ENCODE results near the gene TWIST2. TPM values are rescaled to one million over a fixed set of nuclear protein-coding genes. Genes with fewer than 3 reads are reported as not detected.

TWIST2 gene
- total and polyA plus RNA-seq, 11 donors: 0.39 to 10.9 (median 1.4) TPM

DNA sequence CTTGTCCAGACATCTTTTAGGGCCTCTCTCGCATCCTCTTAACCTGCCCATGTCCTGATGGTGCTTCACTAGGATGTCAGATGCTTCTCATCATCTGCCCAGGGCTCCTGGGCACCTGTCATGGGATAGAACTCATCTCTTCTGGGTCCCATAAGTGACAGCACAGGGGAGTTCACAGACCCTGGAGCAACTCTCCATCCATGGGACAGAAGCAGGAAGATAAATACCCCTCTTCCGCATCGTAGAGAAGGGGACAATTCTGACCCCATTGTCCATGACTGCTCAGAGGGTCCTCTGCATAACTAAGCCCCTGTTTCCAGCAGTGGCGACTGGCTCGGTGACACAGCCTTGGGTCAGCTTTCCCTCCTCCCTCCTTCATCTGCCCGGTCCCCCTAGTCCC, 82.3 kb downstream of the TWIST2 start:
- 81 to 83% (median 82%) methylated on average over 6 of the region's 6 CpGs for WGBS, 4 donors
- H3K4me3 ChIP-seq: no peak overlapping the region
- peaks cover 0 to 20% (median 5%) of the 10 kb centered on the region in 12 donors for H3K9me3 ChIP-seq
- TF ChIP-seq, protein P1, sequence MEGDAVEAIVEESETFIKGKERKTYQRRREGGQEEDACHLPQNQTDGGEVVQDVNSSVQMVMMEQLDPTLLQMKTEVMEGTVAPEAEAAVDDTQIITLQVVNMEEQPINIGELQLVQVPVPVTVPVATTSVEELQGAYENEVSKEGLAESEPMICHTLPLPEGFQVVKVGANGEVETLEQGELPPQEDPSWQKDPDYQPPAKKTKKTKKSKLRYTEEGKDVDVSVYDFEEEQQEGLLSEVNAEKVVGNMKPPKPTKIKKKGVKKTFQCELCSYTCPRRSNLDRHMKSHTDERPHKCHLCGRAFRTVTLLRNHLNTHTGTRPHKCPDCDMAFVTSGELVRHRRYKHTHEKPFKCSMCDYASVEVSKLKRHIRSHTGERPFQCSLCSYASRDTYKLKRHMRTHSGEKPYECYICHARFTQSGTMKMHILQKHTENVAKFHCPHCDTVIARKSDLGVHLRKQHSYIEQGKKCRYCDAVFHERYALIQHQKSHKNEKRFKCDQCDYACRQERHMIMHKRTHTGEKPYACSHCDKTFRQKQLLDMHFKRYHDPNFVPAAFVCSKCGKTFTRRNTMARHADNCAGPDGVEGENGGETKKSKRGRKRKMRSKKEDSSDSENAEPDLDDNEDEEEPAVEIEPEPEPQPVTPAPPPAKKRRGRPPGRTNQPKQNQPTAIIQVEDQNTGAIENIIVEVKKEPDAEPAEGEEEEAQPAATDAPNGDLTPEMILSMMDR (IDR thresholded peaks at IDR 0.05): no peak
- no peak for TF ChIP-seq POLR2A (IDR thresholded peaks at IDR 0.05)
- H3K27ac ChIP-seq: peak overlapping the region in 3 of 12 donors; percentile 21 to 66 (median 37)
- H3K36me3 ChIP-seq: no peaks in the 10 kb centered on the region
- no peaks in the 10 kb centered on the region for H3K27me3 ChIP-seq
- DNase-seq (peak in 2 of 5 donors; percentile 7 to 9), ATAC-seq (no peak)
- peaks cover 0 to 17% (median 4%) of the 10 kb centered on the region in 12 donors for H3K4me1 ChIP-seq
- intact Hi-C loops (cut with DNase I): no loop called here

DNA sequence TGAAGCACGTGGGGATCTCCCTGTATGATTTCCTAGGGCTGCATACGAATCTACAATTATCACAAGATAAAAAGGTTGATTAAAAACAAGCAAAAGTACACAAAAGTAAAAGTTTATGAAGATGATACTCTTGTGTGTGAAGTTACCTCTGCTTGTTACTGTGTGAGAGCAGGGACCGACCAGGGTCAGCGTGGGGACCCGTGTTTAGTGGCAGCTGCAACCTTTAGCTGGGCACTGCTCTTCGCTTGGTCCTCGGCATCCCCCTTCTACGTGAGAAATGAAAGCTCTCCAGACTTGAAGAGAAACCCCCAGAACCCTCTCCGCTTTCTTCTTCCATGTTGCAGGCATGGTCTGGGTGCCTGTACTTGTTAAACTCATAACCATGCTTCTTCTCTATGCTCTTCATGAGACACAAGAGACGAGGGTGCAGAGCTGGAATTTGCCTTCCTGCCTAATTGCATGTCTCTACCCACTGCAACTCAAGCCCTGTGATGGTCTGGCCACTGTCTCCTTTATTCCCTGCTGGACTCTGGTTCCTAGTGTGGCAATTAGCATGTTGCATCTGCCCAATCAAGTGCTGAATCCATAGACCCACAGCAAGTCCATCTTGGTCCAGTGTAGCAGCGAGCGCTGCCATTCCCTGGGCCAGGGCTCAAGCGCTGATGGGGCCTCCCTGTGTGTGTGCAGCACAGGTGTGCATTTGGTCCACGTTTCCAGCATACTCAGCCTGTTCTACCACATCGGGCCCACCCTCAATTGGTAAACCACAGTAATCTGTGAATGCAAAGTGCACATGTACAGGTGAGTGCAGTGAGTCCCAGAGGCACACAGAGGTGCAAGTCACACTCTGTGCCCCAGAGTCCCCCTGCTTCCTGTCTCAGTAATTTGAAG, 88.5 kb downstream of the TWIST2 start:
- WGBS, 4 donors: 82 to 89% (median 85%) methylated on average over 10 to 15 of the region's 15 CpGs
- no peak overlapping the region for H3K4me3 ChIP-seq

DNA sequence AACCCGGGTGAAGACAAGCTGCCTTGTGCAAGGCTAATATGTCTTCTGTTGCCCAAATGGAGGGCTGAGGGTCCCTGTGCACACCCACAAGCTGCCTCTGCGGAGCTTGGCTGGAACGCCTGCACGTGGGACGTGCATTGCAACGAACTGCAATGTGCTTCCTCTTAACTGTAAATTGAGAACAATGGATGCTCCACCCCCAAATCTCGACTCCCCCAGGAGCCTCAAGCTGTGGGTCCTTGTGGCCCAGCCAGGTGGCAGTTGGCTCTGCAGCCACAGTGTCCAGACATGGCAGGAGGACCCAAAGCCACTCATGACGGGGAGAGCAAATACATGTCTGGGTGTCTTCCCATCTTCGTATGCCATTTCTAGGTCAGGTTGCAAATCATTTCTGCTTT, 90.1 kb downstream of the TWIST2 start:
- intact Hi-C loops (cut with DNase I): no loop called here
- ATAC-seq: peak in 1 of 4 donors; percentile 7
- H3K4me3 ChIP-seq: no peak overlapping the region
- H3K27me3 ChIP-seq: no peaks in the 10 kb centered on the region
- H3K36me3 ChIP-seq: no peaks in the 10 kb centered on the region
- H3K27ac ChIP-seq: peak overlapping the region in 6 of 12 donors; percentile 20 to 63 (median 34)
- peak in 2 of 5 donors; percentile 16 to 21 for DNase-seq
- H3K4me1 ChIP-seq: peaks cover 0 to 8% (median 0%) of the 10 kb centered on the region in 12 donors
- WGBS, 4 donors: 63 to 72% (median 64%) methylated on average over 9 of the region's 9 CpGs
- TF ChIP-seq, protein P1 (IDR thresholded peaks at IDR 0.05): no peak
- no peak for TF ChIP-seq POLR2A (IDR thresholded peaks at IDR 0.05)
- peaks cover 0 to 20% (median 5%) of the 10 kb centered on the region in 12 donors for H3K9me3 ChIP-seq

More for the DNA sequence above, 88.5 kb downstream of the TWIST2 start:
- intact Hi-C loops (cut with DNase I): no loop called here
- TF ChIP-seq, protein P1 (IDR thresholded peaks at IDR 0.05): no peak
- no peak for TF ChIP-seq POLR2A (IDR thresholded peaks at IDR 0.05)
- Histone ChIP-seq H3K27ac (no peak overlapping the region), H3K4me1 (peaks cover 0 to 8% (median 0%) of the 10 kb centered on the region in 12 donors), H3K36me3 (no peaks in the 10 kb centered on the region), H3K27me3 (no peaks in the 10 kb centered on the region), H3K9me3 (peaks cover 0 to 20% (median 5%) of the 10 kb centered on the region in 12 donors)
- DNase-seq (peak in 1 of 5 donors; percentile 8), ATAC-seq (no peak)

DNA sequence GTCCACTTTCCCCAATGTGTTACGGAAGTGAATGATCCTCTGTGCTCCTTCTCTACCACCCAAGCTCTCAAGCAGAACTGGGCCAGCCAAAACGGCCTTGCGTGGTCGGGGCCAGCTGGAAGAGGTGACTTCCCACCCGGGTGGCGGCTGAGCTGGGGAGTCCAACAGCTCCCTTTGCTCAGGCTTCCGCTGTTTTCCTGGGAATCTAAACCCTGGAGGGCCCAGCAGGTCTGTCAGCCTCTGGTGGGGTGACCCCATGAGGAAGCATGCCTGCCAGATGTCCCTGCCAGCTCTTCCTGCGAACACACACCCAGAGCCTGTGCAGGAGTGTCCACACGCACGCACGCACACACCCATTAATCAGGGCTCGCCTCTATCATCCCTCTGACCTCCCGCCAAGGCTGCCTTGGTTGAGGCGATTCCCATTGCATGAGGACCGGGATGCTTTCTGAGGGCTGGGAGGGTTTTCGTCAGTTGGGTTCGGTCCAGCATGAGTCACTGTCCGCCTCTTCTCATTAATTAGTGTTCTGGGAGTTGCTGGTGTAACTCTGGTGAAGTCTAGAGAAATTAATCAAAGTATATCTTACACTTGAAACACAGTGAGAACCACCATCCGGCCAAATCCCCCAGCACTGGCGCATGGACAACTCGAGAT, 90.6 kb downstream of the TWIST2 start:
- H3K27ac ChIP-seq: peak overlapping the region in 7 of 12 donors; percentile 20 to 63 (median 34)
- intact Hi-C loops (cut with DNase I): no loop called here
- DNase-seq: peak; percentile 74 to 89 (median 78)

More for the DNA sequence above, 90.6 kb downstream of the TWIST2 start:
- WGBS, 4 donors: 70 to 75% (median 74%) methylated on average over 21 of the region's 21 CpGs
- H3K4me1 ChIP-seq: peaks cover 0 to 8% (median 0%) of the 10 kb centered on the region in 12 donors
- peak; percentile 64 to 93 (median 84) for ATAC-seq
- H3K36me3 ChIP-seq: no peaks in the 10 kb centered on the region
- peaks cover 0 to 15% (median 4%) of the 10 kb centered on the region in 12 donors for H3K9me3 ChIP-seq
- TF ChIP-seq, protein P1 (IDR thresholded peaks at IDR 0.05): no peak
- TF ChIP-seq POLR2A (IDR thresholded peaks at IDR 0.05): no peak
- H3K27me3 ChIP-seq: no peaks in the 10 kb centered on the region
- peak overlapping the region in 1 of 12 donors; percentile 4 for H3K4me3 ChIP-seq
